ENCODE results near the gene CD247.

The CD247 gene

DNA sequence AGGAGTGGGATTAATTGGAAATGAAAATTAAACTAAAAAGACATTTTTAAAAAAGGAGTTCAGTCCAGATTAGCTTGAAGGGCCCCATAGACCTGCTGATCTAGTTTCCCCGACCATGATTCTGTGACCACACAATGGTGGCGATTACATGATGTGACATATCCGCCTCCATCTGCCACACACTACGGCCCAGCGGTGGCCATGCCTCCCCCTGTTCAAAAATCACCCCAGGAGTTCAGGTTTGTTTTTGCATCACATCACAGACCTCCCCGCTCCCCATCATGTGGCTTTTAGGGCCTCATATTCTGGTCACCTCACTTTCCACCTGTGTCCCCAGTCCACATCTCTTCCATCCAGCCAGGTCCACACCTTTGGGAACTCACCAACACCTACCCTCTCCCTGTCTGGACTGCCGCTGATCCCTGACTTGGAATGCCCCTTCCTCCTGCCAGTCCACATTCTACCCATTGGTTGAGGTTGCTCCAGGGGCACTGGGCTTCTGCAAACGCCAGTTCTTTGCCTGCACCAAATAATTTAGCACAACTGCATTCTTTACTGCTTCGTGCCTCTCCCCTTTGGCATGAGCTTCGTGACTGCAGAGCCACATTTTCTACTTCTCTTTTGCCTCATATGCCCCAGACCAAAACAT is 38.9 kb downstream of the CD247 start:
- H3K9ac ChIP-seq (ENCODE audit: low read depth, low read length) = no peak overlapping the region
- no peaks in the 10 kb centered on the region for H3K36me3 ChIP-seq (ENCODE audit: insufficient read depth, low read depth, low read length)
- no peaks in the 10 kb centered on the region for H3K27me3 ChIP-seq (ENCODE audit: insufficient read depth, low read length)
- H3K27ac ChIP-seq (ENCODE audit: low read length) = no peak overlapping the region
- H3K9me3 ChIP-seq (ENCODE audit: insufficient read depth, low read depth, low read length) = 0 out of 2 replicates have a peak, but pooled peaks cover 3% of the 10 kb centered on the region
- no peaks in the 10 kb centered on the region for H3K4me1 ChIP-seq (ENCODE audit: insufficient read depth, low read length)
- H3K4me3 ChIP-seq (ENCODE audit: low read length) = no peak overlapping the region

DNA sequence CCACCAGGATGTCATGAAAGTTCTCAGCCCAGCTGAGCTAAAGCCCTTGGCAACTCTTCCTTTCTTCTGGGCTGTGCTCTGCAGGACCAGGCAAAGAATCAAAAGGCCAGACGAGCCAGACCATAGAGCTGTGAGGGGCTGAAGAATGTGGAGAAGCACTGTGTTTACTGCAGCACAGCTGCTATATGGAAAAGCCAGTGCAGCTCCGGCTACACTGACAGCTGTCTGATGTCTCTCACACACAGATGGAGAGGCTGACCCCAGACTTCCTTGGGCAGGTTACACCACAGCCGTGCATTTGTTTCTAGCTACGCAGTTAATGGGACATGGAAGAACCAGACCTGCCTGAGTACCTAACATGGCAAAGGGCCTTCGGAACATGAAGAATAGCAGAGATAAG is 40.3 kb downstream of the CD247 start:
- Histone ChIP-seq H3K27ac (ENCODE audit: low read length) (no peak overlapping the region), H3K9me3 (ENCODE audit: insufficient read depth, low read depth, low read length) (0 out of 2 replicates have a peak, but pooled peaks cover 3% of the 10 kb centered on the region), H3K9ac (ENCODE audit: low read depth, low read length) (no peak overlapping the region), H3K27me3 (ENCODE audit: insufficient read depth, low read length) (no peaks in the 10 kb centered on the region), H3K36me3 (ENCODE audit: insufficient read depth, low read depth, low read length) (no peaks in the 10 kb centered on the region), H3K4me3 (ENCODE audit: low read length) (no peak overlapping the region), H3K4me1 (ENCODE audit: insufficient read depth, low read length) (no peaks in the 10 kb centered on the region)

DNA sequence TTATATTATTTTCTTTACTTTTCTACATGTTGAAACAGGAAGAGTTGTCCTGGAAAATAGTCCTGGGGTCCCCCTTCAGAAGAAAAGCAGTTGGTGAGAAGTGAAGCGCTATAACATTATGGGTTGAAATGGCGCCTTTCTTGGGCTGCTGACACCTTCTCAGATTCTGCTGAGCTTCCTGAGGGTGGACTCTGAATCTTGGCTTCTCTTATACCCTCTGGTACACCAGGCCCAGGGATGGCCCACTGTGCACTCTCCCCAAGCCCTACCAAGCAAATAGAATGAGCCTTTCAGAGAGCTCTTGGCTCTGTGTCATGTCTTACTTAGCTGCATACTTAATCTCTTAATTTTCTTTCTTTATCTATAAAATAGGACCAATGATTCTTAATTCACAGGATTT is 42.3 kb downstream of the CD247 start:
- Histone ChIP-seq H3K9me3 (ENCODE audit: insufficient read depth, low read depth, low read length) (0 out of 2 replicates have a peak, but pooled peaks cover 3% of the 10 kb centered on the region), H3K4me3 (ENCODE audit: low read length) (no peak overlapping the region), H3K9ac (ENCODE audit: low read depth, low read length) (no peak overlapping the region), H3K36me3 (ENCODE audit: insufficient read depth, low read depth, low read length) (no peaks in the 10 kb centered on the region), H3K4me1 (ENCODE audit: insufficient read depth, low read length) (no peaks in the 10 kb centered on the region), H3K27me3 (ENCODE audit: insufficient read depth, low read length) (no peaks in the 10 kb centered on the region), H3K27ac (ENCODE audit: low read length) (no peak overlapping the region)

DNA sequence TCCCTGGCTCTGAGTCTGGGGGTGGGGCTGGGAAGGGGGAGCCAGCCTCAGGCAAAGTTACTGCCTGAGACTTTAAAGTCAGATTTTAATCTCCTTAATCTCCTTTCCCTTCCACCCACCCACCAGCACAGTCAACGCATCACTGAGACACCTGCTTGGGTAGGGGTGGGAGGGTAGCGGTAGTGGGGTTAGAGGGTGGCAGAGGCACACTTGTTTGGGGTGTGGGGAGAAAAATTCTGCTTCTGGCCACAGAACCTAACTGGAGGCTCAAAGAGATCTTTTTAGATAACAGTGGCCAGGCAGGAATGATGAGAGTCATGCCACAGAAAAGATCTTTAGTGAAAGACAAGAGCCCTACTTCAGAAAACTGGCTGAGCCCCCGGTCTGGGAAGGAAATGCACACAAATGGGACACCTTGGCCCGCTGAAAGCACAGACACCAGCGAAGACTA is 44.1 kb downstream of the CD247 start:
- Histone ChIP-seq H3K36me3 (ENCODE audit: insufficient read depth, low read depth, low read length) (no peaks in the 10 kb centered on the region), H3K9me3 (ENCODE audit: insufficient read depth, low read depth, low read length) (0 out of 2 replicates have a peak, but pooled peaks cover 3% of the 10 kb centered on the region), H3K4me3 (ENCODE audit: low read length) (no peak overlapping the region), H3K27me3 (ENCODE audit: insufficient read depth, low read length) (no peaks in the 10 kb centered on the region), H3K9ac (ENCODE audit: low read depth, low read length) (no peak overlapping the region), H3K4me1 (ENCODE audit: insufficient read depth, low read length) (no peaks in the 10 kb centered on the region), H3K27ac (ENCODE audit: low read length) (no peak overlapping the region)

DNA sequence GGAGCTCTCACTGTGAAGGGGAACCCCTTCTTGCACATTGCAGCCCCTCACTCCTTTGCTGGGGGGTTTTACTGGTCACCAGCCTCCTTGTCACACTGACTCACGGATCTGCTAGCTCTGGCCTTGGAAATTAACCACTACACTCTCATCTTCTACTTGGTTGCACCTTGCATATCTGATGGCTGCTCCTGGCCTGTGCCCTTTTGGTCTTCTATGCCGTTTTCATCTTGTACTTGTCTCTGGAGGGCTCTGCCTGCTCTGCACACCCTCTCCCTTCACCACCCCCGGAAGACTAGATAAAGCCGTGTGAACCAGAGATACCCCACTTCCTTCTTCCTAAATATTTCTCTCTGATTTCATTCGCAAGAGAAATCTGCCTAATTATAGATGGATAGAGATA is 44.6 kb downstream of the CD247 start:
- Histone ChIP-seq H3K9ac (ENCODE audit: low read depth, low read length) (no peak overlapping the region), H3K27me3 (ENCODE audit: insufficient read depth, low read length) (no peaks in the 10 kb centered on the region), H3K4me3 (ENCODE audit: low read length) (no peak overlapping the region), H3K27ac (ENCODE audit: low read length) (no peak overlapping the region), H3K36me3 (ENCODE audit: insufficient read depth, low read depth, low read length) (no peaks in the 10 kb centered on the region), H3K4me1 (ENCODE audit: insufficient read depth, low read length) (no peaks in the 10 kb centered on the region), H3K9me3 (ENCODE audit: insufficient read depth, low read depth, low read length) (0 out of 2 replicates have a peak, but pooled peaks cover 3% of the 10 kb centered on the region)

DNA sequence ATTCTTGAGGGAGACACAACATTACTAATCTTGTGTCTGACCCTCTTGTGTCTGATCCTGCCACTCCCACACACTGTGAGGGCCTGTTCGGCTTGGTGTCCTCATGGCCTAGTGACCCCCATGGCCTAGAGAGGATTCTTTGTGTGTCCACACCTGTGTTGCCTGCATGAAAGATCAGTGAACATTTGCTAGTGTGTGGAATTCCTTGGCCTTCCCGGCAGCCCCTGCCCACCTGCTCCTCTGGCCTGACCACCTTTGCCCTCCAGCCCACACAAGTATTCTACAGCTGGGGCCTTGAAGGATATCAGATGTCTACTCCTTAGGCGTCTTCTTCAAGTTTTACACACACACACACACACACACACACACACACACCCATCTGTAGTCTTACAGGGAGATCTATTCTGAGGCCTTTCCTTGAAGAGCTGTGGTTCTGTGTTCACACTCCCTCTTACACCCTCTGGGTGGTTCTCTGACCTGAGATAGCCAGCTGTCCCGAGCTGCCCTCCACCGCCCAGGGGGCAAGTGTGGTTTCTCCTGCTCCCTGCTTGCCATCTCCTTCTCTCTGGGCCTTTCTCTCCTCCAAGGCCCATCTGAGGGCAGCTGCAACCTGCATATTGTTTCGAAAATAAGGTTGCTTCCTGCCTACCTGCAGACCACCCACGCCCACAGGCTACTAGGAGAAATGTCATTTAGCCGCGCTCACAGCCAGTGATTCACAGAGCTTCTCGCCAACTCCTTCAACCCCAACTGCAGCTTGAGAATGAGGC is 45.4 kb downstream of the CD247 start:
- Histone ChIP-seq H3K9ac (ENCODE audit: low read depth, low read length) (no peak overlapping the region), H3K27me3 (ENCODE audit: insufficient read depth, low read length) (no peaks in the 10 kb centered on the region), H3K4me3 (ENCODE audit: low read length) (no peak overlapping the region), H3K9me3 (ENCODE audit: insufficient read depth, low read depth, low read length) (0 out of 2 replicates have a peak, but pooled peaks cover 3% of the 10 kb centered on the region), H3K4me1 (ENCODE audit: insufficient read depth, low read length) (peaks cover 4% of the 10 kb centered on the region; the same call in 1 of the 2 replicates), H3K36me3 (ENCODE audit: insufficient read depth, low read depth, low read length) (no peaks in the 10 kb centered on the region), H3K27ac (ENCODE audit: low read length) (no peak overlapping the region)

DNA sequence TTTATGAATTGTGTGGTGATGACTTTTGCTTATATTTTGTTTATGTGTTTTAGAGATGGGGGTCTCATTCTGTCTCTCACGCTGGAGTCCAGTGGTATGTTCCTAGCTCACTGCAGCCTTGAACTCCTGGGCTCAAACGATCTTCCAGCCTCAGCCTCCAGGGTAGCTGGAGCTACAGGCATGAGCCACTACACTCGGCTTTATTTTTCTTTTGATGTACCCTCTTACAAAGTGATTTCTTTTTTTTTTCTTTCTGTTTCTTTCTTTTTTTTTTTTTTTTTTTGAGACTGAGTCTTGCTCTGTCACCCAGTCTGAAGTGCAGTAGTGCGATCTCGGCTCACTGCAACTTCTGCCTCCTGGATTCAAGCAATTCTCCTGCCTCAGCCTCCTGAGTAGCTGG is 46.8 kb downstream of the CD247 start:
- H3K9ac ChIP-seq (ENCODE audit: low read depth, low read length) = no peak overlapping the region
- no peak overlapping the region for H3K4me3 ChIP-seq (ENCODE audit: low read length)
- no peaks in the 10 kb centered on the region for H3K27me3 ChIP-seq (ENCODE audit: insufficient read depth, low read length)
- H3K27ac ChIP-seq (ENCODE audit: low read length) = no peak overlapping the region
- H3K36me3 ChIP-seq (ENCODE audit: insufficient read depth, low read depth, low read length) = no peaks in the 10 kb centered on the region
- peaks cover 13% of the 10 kb centered on the region; the same call in 1 of the 2 replicates for H3K4me1 ChIP-seq (ENCODE audit: insufficient read depth, low read length)
- H3K9me3 ChIP-seq (ENCODE audit: insufficient read depth, low read depth, low read length) = 0 out of 2 replicates have a peak, but pooled peaks cover 3% of the 10 kb centered on the region

DNA sequence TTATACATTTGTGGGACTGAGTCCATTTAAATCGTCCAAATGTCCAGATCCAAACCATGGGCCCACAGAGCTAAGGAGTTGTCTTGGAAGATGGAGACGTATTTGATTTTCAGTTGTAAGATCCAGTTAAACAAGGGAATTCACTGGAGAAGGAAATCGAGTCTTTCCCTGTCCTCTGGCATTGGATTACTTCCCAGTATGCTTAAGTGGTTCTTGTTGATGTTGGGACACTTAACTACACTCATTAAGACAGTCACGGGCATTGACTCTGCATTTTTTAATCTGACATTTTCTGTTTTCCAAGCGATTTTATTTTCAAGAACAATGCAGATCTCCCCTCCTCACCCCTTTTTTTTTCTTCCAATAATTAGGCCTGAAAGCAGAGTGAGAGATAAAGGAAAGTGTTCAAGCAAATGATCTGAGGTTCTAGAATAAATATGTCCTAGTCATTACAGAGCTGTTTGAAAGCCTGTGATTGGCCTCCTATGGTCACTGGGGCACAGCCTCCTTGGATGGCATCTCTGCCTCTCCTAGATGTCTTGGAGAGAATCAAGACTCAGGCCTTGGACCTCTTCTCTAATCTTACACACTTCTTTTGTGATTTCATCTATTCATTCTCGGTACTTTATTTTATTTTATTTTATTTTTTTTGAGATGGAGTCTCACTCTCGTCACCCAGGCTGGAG is 48.9 kb downstream of the CD247 start:
- no peaks in the 10 kb centered on the region for H3K9me3 ChIP-seq (ENCODE audit: insufficient read depth, low read depth, low read length)
- no peak overlapping the region for H3K27ac ChIP-seq (ENCODE audit: low read length)
- peaks cover 16% of the 10 kb centered on the region for H3K4me1 ChIP-seq (ENCODE audit: insufficient read depth, low read length)
- no peak overlapping the region for H3K4me3 ChIP-seq (ENCODE audit: low read length)
- H3K27me3 ChIP-seq (ENCODE audit: insufficient read depth, low read length) = no peaks in the 10 kb centered on the region
- H3K9ac ChIP-seq (ENCODE audit: low read depth, low read length) = no peak overlapping the region
- no peaks in the 10 kb centered on the region for H3K36me3 ChIP-seq (ENCODE audit: insufficient read depth, low read depth, low read length)

DNA sequence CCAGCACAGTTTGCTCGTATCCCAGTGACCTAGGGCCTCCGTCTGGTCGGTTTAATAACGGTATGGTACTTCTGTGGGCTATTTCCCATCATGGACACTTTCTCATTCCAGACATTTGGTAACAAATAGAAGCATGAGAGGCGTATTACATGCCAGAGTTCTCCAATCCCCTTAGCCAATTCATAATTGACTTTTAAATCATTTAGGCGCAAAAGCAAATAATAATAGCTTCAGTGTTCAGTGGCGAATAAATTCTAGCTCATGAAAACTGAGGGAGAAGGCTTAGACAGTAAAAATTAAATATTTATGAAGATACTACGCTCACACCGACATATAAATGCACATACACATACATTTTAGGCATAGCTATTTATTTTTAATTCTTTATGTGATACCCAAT is 50.6 kb downstream of the CD247 start:
- H3K27ac ChIP-seq (ENCODE audit: low read length) = no peak overlapping the region
- H3K9me3 ChIP-seq (ENCODE audit: insufficient read depth, low read depth, low read length) = no peaks in the 10 kb centered on the region
- no peaks in the 10 kb centered on the region for H3K27me3 ChIP-seq (ENCODE audit: insufficient read depth, low read length)
- H3K4me1 ChIP-seq (ENCODE audit: insufficient read depth, low read length) = peaks cover 24% of the 10 kb centered on the region
- 0 out of 2 replicates have a peak overlapping the region, but pooled peaks have one; percentile 10 for H3K4me3 ChIP-seq (ENCODE audit: low read length)
- H3K36me3 ChIP-seq (ENCODE audit: insufficient read depth, low read depth, low read length) = no peaks in the 10 kb centered on the region
- no peak overlapping the region for H3K9ac ChIP-seq (ENCODE audit: low read depth, low read length)

DNA sequence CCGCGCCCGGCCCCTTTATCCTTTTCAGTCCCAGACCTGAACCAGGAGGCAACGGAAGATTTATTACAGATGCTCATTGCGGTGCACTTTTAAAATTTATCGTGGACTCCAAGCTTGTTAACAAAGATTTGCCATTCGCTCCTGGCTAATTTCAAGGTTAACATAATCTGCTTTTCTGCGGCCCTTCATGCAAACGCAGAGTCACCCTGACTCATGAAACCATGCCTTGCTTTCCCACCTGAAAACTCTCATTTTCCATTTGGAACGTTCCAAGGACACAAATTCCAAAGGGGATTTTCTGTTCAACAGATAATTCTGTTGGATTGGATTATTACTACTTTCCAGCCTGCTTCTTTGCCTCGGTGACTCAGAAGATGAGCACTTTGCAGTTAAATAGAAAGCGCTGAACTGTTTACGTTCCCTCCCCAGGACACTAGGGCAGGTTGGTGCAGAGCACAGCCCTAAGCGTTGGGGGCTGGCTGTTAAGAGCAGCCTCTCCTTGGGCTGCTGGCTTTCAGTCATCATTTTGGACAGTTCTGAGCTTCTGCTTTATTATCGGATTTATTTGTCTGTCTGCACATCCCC is 51.1 kb downstream of the CD247 start:
- 0 out of 2 replicates have a peak overlapping the region, but pooled peaks have one; percentile 10 for H3K4me3 ChIP-seq (ENCODE audit: low read length)
- H3K9me3 ChIP-seq (ENCODE audit: insufficient read depth, low read depth, low read length) = no peaks in the 10 kb centered on the region
- H3K27ac ChIP-seq (ENCODE audit: low read length) = no peak overlapping the region
- H3K4me1 ChIP-seq (ENCODE audit: insufficient read depth, low read length) = peaks cover 24% of the 10 kb centered on the region
- no peaks in the 10 kb centered on the region for H3K27me3 ChIP-seq (ENCODE audit: insufficient read depth, low read length)
- H3K9ac ChIP-seq (ENCODE audit: low read depth, low read length) = no peak overlapping the region
- H3K36me3 ChIP-seq (ENCODE audit: insufficient read depth, low read depth, low read length) = no peaks in the 10 kb centered on the region

DNA sequence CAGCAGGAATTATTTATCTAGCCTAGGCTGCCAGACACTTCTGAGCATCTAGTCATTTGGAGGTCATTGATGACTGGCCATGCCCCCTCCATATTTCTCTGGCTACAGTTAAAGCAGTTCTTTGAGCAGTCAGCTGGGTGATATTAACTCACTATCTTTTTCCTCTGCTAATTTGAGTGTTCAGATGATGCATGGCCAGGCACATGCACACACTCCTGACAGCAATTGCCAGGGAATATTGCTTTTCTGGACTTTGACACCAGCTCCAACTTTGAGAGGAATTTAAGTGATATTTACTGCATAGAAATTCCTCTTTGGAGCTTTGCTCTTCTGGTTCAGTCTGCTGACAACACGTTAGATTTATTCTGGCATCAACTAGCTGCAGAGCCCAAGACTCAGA is 52.6 kb downstream of the CD247 start:
- Histone ChIP-seq H3K27ac (ENCODE audit: low read length) (no peak overlapping the region), H3K4me3 (ENCODE audit: low read length) (no peak overlapping the region), H3K9ac (ENCODE audit: low read depth, low read length) (no peak overlapping the region), H3K36me3 (ENCODE audit: insufficient read depth, low read depth, low read length) (no peaks in the 10 kb centered on the region), H3K4me1 (ENCODE audit: insufficient read depth, low read length) (peaks cover 24% of the 10 kb centered on the region), H3K27me3 (ENCODE audit: insufficient read depth, low read length) (no peaks in the 10 kb centered on the region), H3K9me3 (ENCODE audit: insufficient read depth, low read depth, low read length) (no peaks in the 10 kb centered on the region)

Data from iPS-20b (cell line).